ENCODE results near the gene PROKR1. TPM values are rescaled to one million over a fixed set of nuclear protein-coding genes. Genes with fewer than 3 reads are reported as not detected.
"Not testable (repeated sequence)": the region's sequence is repeated elsewhere in the genome, so short reads cannot be mapped to it uniquely, and the experiment has no call there.

PROKR1 gene
- 1 to 10 TPM in 2 of 4 donors, under 1 TPM in 1, not detected in 1; 0.28 to 1.1 (median 1.1) TPM for total RNA-seq
- under 1 TPM in 1 of 3 donors, not detected in 2; 0.20 TPM for polyA plus RNA-seq

GRCh38 chr2:68643011-68643873, at the start of gene PROKR1:
PROKR1 (plus strand) TSS chr2:68643579; CDS start chr2:68645822, 2,243 bp downstream.
- TF ChIP-seq EP300 (IDR thresholded peaks at IDR 0.05): no peak
- no peak for TF ChIP-seq POLR2AphosphoS5 (IDR thresholded peaks at IDR 0.05)
- TF ChIP-seq, protein P1, sequence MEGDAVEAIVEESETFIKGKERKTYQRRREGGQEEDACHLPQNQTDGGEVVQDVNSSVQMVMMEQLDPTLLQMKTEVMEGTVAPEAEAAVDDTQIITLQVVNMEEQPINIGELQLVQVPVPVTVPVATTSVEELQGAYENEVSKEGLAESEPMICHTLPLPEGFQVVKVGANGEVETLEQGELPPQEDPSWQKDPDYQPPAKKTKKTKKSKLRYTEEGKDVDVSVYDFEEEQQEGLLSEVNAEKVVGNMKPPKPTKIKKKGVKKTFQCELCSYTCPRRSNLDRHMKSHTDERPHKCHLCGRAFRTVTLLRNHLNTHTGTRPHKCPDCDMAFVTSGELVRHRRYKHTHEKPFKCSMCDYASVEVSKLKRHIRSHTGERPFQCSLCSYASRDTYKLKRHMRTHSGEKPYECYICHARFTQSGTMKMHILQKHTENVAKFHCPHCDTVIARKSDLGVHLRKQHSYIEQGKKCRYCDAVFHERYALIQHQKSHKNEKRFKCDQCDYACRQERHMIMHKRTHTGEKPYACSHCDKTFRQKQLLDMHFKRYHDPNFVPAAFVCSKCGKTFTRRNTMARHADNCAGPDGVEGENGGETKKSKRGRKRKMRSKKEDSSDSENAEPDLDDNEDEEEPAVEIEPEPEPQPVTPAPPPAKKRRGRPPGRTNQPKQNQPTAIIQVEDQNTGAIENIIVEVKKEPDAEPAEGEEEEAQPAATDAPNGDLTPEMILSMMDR (IDR thresholded peaks at IDR 0.05): no peak
- no peak for TF ChIP-seq POLR2A (IDR thresholded peaks at IDR 0.05)
- Histone ChIP-seq H3K9me3 (no peaks in the 10 kb centered on the region), H3K4me3 (peak within 1 kb of the TSS; percentile 27 to 58 (median 44)), H3K27me3 (peaks cover 13 to 88% (median 30%) of the 10 kb centered on the region in 3 donors), H3K27ac (no peak within 1 kb of the TSS), H3K36me3 (no peaks in the 10 kb centered on the region), H3K4me1 (peaks cover 0 to 18% (median 16%) of the 10 kb centered on the region in 4 donors)
- 1 to 2% methylated on average over 86 of the region's 86 CpGs for WGBS, 2 donors
- no peak for DNase-seq
- intact Hi-C loops (cut with DNase I): no loop called here

DNA sequence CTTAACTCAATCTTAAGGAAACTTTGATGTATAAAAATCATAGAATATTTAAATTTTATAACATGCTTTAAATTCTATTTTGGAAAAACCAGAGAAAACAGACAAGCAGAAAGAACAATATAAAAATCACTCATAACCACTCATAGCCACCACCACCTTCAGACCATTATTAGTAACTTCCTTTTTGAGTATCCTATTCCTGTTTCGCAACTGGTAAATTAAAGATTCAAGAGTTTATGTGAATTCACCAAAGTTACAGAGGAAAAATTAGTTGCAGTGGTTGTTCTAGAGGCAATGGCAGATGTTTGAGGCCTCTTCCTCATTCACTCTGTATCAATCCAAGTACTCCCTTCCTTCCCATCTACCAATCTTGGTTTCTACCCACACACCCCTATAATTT, 49.3 kb upstream of the PROKR1 start:
- no peak for DNase-seq
- no peaks in the 10 kb centered on the region for H3K4me1 ChIP-seq
- H3K36me3 ChIP-seq: no peaks in the 10 kb centered on the region
- H3K27me3 ChIP-seq: no peaks in the 10 kb centered on the region
- no peak overlapping the region for H3K27ac ChIP-seq
- H3K9me3 ChIP-seq: no peaks in the 10 kb centered on the region
- intact Hi-C loops (cut with DNase I): no loop called here
- no peak overlapping the region for H3K4me3 ChIP-seq
- TF ChIP-seq POLR2A (IDR thresholded peaks at IDR 0.05): no peak
- TF ChIP-seq POLR2AphosphoS5 (IDR thresholded peaks at IDR 0.05): no peak
- TF ChIP-seq EP300 (IDR thresholded peaks at IDR 0.05): no peak
- TF ChIP-seq, protein P1 (IDR thresholded peaks at IDR 0.05): no peak
- 89 to 95% methylated on average over 1 of the region's 1 CpG for WGBS, 2 donors

DNA sequence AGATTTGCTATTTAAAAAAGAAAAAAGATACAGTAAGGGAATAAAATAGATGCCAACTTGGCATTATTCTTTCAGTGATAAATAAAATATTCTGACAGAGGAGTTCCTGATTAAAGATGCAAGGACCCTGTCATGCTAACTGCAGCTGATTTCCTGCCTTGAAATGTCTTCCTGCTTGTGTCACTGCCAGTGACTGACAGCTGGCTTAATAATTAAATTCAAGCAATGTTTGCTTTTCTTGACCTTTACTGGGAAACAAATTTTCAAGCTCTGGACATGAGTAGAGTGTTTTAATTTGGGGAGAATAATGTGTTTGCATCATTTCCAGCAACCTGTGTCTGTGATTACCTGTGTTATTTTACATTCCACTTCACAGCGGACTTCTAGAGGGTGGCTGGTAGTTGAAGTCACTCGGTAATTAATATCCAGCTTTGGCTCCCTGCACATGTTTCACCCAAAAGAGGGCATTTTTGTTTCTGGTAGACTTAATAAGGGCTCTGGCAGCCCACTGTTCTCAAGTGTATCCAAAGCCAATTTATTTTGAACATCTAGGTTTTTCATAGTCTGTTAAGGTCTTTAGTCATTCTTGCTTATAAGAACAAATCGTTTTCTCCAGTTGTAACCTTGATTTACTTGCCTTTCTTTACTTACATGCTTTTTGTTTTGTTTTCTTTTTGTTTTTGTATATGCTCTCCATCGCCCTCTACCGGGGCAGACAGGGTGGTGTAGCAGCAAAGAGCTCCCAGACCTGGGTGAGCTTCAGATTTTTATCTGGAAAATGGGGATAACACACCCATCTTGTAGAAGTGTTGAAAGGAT, 48.5 kb upstream of the PROKR1 start:
- Histone ChIP-seq H3K27ac (no peak overlapping the region), H3K27me3 (no peaks in the 10 kb centered on the region), H3K4me1 (no peaks in the 10 kb centered on the region), H3K4me3 (no peak overlapping the region), H3K9me3 (no peaks in the 10 kb centered on the region), H3K36me3 (no peaks in the 10 kb centered on the region)
- no peak for DNase-seq
- WGBS, 2 donors: 24 to 38% methylated on average over 5 of the region's 5 CpGs
- TF ChIP-seq EP300 (IDR thresholded peaks at IDR 0.05): no peak
- no peak for TF ChIP-seq POLR2AphosphoS5 (IDR thresholded peaks at IDR 0.05)
- TF ChIP-seq POLR2A (IDR thresholded peaks at IDR 0.05): no peak
- TF ChIP-seq, protein P1 (IDR thresholded peaks at IDR 0.05): peak in 3 of 4 experiments; percentile 22 to 33 (median 25)
- intact Hi-C loops (cut with DNase I): no loop called here

DNA sequence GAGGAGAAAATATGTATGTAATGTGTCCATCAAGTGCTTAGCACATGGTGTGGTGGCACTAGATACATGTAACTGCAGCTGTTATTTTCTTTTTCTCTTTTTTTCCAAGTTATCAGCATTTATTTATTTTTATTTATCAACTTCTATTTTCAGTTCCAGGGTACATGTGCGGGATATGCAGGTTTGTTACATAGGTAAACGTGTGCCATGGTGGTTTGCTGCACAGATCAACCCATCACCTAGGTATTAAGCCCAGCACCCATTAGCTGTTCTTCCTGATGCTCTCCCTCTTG, 47.9 kb upstream of the PROKR1 start:
- 73 to 83% methylated on average over 2 of the region's 2 CpGs for WGBS, 2 donors
- TF ChIP-seq, protein P1 (IDR thresholded peaks at IDR 0.05): peak in 1 of 4 experiments; percentile 8

DNA sequence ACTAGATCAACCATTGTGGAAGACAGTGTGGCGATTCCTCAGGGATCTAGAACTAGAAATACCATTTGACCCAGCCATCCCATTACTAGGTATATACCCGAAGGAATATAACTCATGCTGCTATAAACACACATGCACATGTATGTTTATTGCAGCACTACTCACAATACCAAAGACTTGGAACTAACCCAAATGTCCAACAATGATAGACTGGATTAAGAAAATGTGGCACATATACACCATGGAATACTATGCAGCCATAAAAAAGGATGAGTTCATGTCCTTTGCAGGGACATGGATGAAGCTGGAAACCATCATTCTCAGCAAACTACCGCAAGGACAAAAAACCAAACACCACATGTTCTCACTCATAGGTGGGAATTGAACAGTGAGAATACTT, 42.9 kb upstream of the PROKR1 start:
- H3K27ac ChIP-seq; H3K4me3 ChIP-seq; DNase-seq; H3K36me3 ChIP-seq; H3K4me1 ChIP-seq; intact Hi-C loops (cut with DNase I); H3K27me3 ChIP-seq: not testable (repeated sequence)
- WGBS, 2 donors: 90 to 96% methylated on average over 3 of the region's 3 CpGs
- H3K9me3 ChIP-seq: peaks cover 0 to 13% (median 2%) of the 10 kb centered on the region in 4 donors

More for the DNA sequence above, 47.9 kb upstream of the PROKR1 start:
- H3K4me3 ChIP-seq; H3K36me3 ChIP-seq; H3K4me1 ChIP-seq; H3K27me3 ChIP-seq; DNase-seq; H3K9me3 ChIP-seq; intact Hi-C loops (cut with DNase I); H3K27ac ChIP-seq: not testable (repeated sequence)
